Hepatocyte (in vitro differentiated cells): Measurements from ENCODE around the gene SPATA2L. TPM values are rescaled to one million over a fixed set of nuclear protein-coding genes. Genes with fewer than 3 reads are reported as not detected.

Experiments
- DNase-seq: peaks from one replicate; pipeline ENCODE4 v3.0.0-alpha.2; 2016; ENCODE audit warnings: low spot score
- H2AFZ ChIP-seq: fragments of 200-600 bp; sonication (generic); 2 replicates; pipeline ENCODE4 v1.6.0; 2016; ENCODE audit warnings: antibody characterized with exemption, mild to moderate bottlenecking
- H3K27ac ChIP-seq: fragments of 200-600 bp; sonication (generic); 2 replicates; pipeline ENCODE4 v1.5.1; 2016; ENCODE audit warnings: mild to moderate bottlenecking
- H3K27me3 ChIP-seq: fragments of 200-600 bp; sonication (generic); 2 replicates; pipeline ENCODE4 v1.6.1; 2016
- H3K36me3 ChIP-seq: fragments of 200-600 bp; sonication (generic); replicated peaks from 2 replicates; pipeline ENCODE4 v1.5.1; 2016; ENCODE audit warnings: low read depth; ENCODE audit not compliant: insufficient read depth
- H3K4me1 ChIP-seq: fragments of 200-600 bp; sonication (generic); 2 replicates; pipeline ENCODE4 v1.5.1; 2016; ENCODE audit warnings: mild to moderate bottlenecking, moderate library complexity; ENCODE audit not compliant: insufficient read depth
- H3K4me2 ChIP-seq: fragments of 200-600 bp; sonication (generic); 2 replicates; pipeline ENCODE4 v1.6.0; 2016
- H3K4me3 ChIP-seq: fragments of 200-600 bp; sonication (generic); 2 replicates; pipeline ENCODE4 v1.5.1; 2016; ENCODE audit warnings: mild to moderate bottlenecking
- H3K79me2 ChIP-seq: fragments of 200-600 bp; sonication (generic); 2 replicates; pipeline ENCODE4 v1.6.0; 2017; ENCODE audit warnings: mild to moderate bottlenecking
- H3K9me2 ChIP-seq: fragments of 200-600 bp; sonication (generic); replicated peaks from 2 replicates; pipeline ENCODE4 v1.6.0; 2017; ENCODE audit warnings: mild to moderate bottlenecking; ENCODE audit not compliant: insufficient read depth
- H3K9me3 ChIP-seq: fragments of 200-600 bp; sonication (generic); 2 replicates; pipeline ENCODE4 v1.5.1; 2016; ENCODE audit warnings: low read depth, mild to moderate bottlenecking
- H4K20me1 ChIP-seq: fragments of 200-600 bp; sonication (generic); 2 replicates; pipeline ENCODE4 v1.6.0; 2016; ENCODE audit warnings: mild to moderate bottlenecking; ENCODE audit not compliant: insufficient read depth, poor library complexity, severe bottlenecking
- EZH2 ChIP-seq: fragments of 200-600 bp; sonication (generic); IDR thresholded peaks from 2 replicates; pipeline ENCODE4 v1.6.1; 2016; ENCODE audit warnings: antibody characterized with exemption, mild to moderate bottlenecking, borderline replicate concordance
- EZH2phosphoT487 ChIP-seq: fragments of 200-600 bp; sonication (generic); IDR thresholded peaks from one replicate; pipeline ENCODE4 v1.6.1; 2018; ENCODE audit warnings: antibody characterized with exemption, mild to moderate bottlenecking, low read depth, moderate library complexity; ENCODE audit not compliant: unreplicated experiment, severe bottlenecking
- WGBS: methylation state at CpG from one replicate; pipeline ENCODE4 v1.1.6; 2016; ENCODE audit warnings: low lambda C conversion rate; ENCODE audit errors: missing lambda C conversion rate; 5-methylcytosine and 5-hydroxymethylcytosine counted together
- polyA plus RNA-seq: library from polyadenylated mRNA; unstranded; fragments of >200 nt; fragmentation: Nextera tagmentation; extraction: Ambion mirVana; gene quantifications from 2 replicates; pipeline ENCODE4 v1.2.1, GENCODE V29; 2016
- total RNA-seq: library from RNA; depleted of rRNA; stranded (reverse); fragments of >200 nt; gene quantifications from 2 replicates; pipeline ENCODE4 v1.2.3, GENCODE V29; 2014
- TF ChIP-seq, protein P1 (sequence below): fragments of 200-600 bp; sonication (generic); IDR thresholded peaks from 2 replicates; pipeline ENCODE4 v1.5.1; 2016; ENCODE audit warnings: antibody characterized with exemption, mild to moderate bottlenecking; ENCODE audit not compliant: poor library complexity

The SPATA2L gene
- total and polyA plus RNA-seq, 2 experiments from 2014 or later, result 25.0 to 32.9 TPM

DNA sequence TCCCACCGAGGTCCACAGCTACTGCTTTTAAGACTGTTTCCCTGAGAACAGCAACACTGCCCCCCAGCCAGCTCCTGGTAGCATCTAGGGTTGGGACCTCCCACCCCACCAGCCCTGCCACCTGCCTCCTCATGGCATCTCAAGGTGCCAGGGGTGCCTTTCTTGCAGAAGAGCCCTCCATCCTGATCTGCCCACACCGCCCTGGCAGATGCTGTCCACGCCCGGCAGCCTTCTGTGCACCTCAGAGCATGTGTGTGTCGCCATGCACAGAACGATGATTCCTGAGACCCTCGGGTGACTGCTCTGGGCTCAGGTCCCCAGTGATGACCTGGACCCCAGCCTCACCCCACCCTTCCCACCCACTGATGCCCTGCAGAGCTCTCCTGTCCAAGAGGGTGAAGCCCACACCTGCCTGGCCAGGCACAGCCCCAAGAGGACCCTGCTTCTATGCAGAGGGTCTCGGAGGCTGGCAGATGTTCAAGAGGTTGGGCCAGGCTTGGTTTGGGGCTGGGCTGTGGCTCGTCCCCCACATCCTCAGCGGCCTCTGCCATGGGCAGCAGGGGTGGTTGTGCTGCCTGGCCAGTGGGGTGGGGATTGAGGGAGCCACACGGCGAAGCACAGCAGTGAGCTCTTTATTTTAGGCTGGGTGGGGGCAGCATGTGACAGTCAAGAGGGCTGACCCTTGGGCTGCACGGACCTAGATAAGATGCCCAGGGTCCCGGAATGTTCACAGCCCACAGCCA lies 5.2 kb upstream of the SPATA2L start:
- Histone ChIP-seq H3K9me3 (no peaks in the 10 kb centered on the region), H3K27me3 (no peaks in the 10 kb centered on the region), H3K9me2 (no peaks in the 10 kb centered on the region), H2AFZ (no peak overlapping the region), H3K4me1 (no peaks in the 10 kb centered on the region), H3K36me3 (no peaks in the 10 kb centered on the region), H3K27ac (no peak overlapping the region), H4K20me1 (no peaks in the 10 kb centered on the region), H3K4me3 (no peak overlapping the region), H3K4me2 (no peak overlapping the region), H3K79me2 (no peaks in the 10 kb centered on the region)
- TF ChIP-seq EZH2 (no peak), EZH2phosphoT487 (no peak)
- TF ChIP-seq, protein P1, sequence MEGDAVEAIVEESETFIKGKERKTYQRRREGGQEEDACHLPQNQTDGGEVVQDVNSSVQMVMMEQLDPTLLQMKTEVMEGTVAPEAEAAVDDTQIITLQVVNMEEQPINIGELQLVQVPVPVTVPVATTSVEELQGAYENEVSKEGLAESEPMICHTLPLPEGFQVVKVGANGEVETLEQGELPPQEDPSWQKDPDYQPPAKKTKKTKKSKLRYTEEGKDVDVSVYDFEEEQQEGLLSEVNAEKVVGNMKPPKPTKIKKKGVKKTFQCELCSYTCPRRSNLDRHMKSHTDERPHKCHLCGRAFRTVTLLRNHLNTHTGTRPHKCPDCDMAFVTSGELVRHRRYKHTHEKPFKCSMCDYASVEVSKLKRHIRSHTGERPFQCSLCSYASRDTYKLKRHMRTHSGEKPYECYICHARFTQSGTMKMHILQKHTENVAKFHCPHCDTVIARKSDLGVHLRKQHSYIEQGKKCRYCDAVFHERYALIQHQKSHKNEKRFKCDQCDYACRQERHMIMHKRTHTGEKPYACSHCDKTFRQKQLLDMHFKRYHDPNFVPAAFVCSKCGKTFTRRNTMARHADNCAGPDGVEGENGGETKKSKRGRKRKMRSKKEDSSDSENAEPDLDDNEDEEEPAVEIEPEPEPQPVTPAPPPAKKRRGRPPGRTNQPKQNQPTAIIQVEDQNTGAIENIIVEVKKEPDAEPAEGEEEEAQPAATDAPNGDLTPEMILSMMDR, result no peak
- 91% methylated on average over 13 of the region's 14 CpGs for whole genome bisulfite sequencing
- no peak for DNase-seq

DNA sequence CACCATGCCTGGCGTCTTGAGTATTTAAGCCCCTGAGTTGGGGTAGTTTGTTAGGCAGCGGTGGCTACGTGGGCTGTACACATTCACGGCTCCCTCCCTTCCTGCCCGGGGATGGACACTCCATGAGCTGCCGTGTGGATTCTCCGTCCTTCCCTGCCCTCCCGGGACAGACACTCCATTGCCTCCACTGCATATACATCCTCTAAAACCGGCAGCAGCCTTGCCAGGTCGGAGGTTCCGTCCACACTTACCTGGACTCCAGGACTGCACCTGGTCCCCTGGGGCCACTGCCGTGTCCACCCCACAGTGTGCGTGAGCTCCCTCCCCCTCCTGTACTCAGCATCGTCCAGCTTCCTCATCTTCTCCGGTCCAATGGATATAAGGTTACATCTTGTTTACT lies 3.5 kb upstream of the SPATA2L start:
- Histone ChIP-seq H3K79me2 (no peaks in the 10 kb centered on the region), H2AFZ (no peak overlapping the region), H3K27me3 (no peaks in the 10 kb centered on the region), H3K4me3 (no peak overlapping the region), H3K36me3 (no peaks in the 10 kb centered on the region), H3K27ac (no peak overlapping the region), H3K4me2 (no peak overlapping the region), H3K4me1 (peaks cover 5% of the 10 kb centered on the region), H3K9me3 (no peaks in the 10 kb centered on the region), H3K9me2 (no peaks in the 10 kb centered on the region), H4K20me1 (no peaks in the 10 kb centered on the region)
- TF ChIP-seq EZH2, result no peak
- no peak for TF ChIP-seq EZH2phosphoT487
- TF ChIP-seq, protein P1, result no peak
- DNase-seq, result no peak
- 94% methylated on average over 15 of the region's 15 CpGs for WGBS

DNA sequence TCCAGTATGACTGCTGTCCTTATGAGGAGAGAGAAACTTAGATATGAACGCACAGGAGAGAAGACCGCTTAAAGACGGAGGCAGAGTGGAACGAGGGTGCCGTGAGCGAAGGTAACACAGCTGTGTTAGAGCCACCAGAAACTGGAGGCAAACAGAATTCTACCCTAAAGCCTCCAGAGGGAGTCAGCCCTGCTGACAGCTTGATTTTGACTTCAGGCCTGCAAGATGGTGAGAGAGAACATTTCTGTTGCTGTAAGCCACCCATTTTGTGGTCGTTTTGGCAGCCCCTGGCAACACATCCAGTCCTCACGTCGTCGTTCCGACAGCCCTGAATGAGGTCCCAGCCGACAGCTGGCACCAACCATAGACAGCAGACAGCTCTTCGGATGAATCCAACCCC lies 2.8 kb upstream of the SPATA2L start:
- H2AFZ ChIP-seq, result no peak overlapping the region
- H3K4me1 ChIP-seq, result peaks cover 10% of the 10 kb centered on the region
- TF ChIP-seq EZH2phosphoT487, result no peak
- no peak overlapping the region for H3K4me2 ChIP-seq
- H3K9me2 ChIP-seq, result no peaks in the 10 kb centered on the region
- H3K4me3 ChIP-seq, result no peak overlapping the region
- WGBS, result 87% methylated on average over 13 of the region's 13 CpGs
- H4K20me1 ChIP-seq, result peaks cover 7% of the 10 kb centered on the region
- no peaks in the 10 kb centered on the region for H3K9me3 ChIP-seq
- no peaks in the 10 kb centered on the region for H3K79me2 ChIP-seq
- DNase-seq, result no peak
- no peaks in the 10 kb centered on the region for H3K27me3 ChIP-seq
- H3K36me3 ChIP-seq, result no peaks in the 10 kb centered on the region
- H3K27ac ChIP-seq, result no peak overlapping the region

DNA sequence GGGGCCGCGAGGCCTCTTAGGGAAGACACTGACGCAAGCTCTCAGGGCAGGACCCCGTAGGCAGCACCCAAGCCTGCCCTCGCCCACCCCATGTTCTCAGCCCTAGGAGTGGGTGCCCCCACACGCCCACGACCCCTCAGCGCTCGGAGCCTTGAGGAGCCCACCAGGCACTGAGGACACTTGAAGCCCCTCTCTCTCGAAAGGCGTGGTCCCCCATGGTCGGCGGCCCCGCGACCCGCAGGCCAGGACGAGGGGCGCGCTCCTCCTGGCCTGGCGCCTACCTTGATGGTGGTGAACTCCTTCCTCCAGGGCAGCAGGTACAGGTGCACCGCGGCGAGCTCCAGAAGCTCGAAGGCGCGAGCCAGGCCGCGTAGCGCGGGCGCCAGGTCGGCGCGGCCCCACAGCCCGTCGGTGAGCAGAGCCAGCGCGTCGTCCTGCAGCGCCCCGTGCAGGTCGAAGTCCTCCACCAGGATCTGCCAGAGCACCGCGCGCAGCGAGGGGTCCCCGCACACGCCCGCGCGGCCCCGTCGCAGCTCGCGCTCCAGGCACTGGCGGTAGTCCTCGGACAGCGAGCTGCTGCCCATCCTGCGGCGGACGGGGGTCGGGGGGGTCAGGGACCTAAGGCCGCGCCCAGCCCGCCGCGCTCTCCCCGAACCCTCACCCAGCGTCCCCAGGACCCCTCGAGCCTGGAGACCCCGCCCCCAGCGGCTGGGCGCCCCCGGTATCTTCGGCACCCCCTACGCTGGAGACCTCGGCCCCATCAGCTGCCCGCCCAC lies 668 bp downstream of the SPATA2L start:
- Histone ChIP-seq H3K4me3 (peak overlapping the region; percentile 38), H3K79me2 (peaks cover 5% of the 10 kb centered on the region), H2AFZ (peak overlapping the region; percentile 46), H3K27me3 (no peaks in the 10 kb centered on the region), H3K27ac (peak overlapping the region; percentile 95), H3K9me2 (no peaks in the 10 kb centered on the region), H3K9me3 (no peaks in the 10 kb centered on the region), H3K4me1 (peaks cover 10% of the 10 kb centered on the region), H4K20me1 (peaks cover 9% of the 10 kb centered on the region), H3K36me3 (no peaks in the 10 kb centered on the region), H3K4me2 (peak overlapping the region; percentile 90)
- peak; percentile 93 for DNase-seq
- WGBS, result 3% methylated on average over 65 of the region's 78 CpGs
- TF ChIP-seq, protein P1, result peak; percentile 31
- no peak for TF ChIP-seq EZH2phosphoT487
